Measurements from ENCODE around the gene LSAMP. TPM values are rescaled to one million over a fixed set of nuclear protein-coding genes. Genes with fewer than 3 reads are reported as not detected.

LSAMP gene
- total and polyA plus RNA-seq, 2 of the 8 experiments (the other 6 are each of a cell fraction or from before 2014, with no cell fraction given): 1.8 to 5.7 TPM

- TF ChIP-seq EZH2 (IDR thresholded peaks at IDR 0.05; ENCODE audit: low read depth, low read length, severe bottlenecking): no peak
These were observed 463.2 kb downstream of the LSAMP start (continued) for GRCh38 chr3:115982108-115982507.

Data from H1 (cell line).